MM.1S (cell line): ENCODE measurements around the gene CST9L.

Experiments used
- DNase-seq: peaks from one replicate; pipeline ENCODE4 v3.0.0-alpha.2; 2015
- H2AFZ ChIP-seq: fragments of 300-600 bp; sonication (generic); 2 replicates; pipeline ENCODE4 v1.6.0; 2016; ENCODE audit warnings: antibody characterized with exemption, low read length
- H3F3A ChIP-seq: fragments of 300-600 bp; sonication (generic); 2 replicates; pipeline ENCODE4 v1.6.1; 2016; ENCODE audit warnings: mild to moderate bottlenecking, antibody characterized with exemption, low read length, moderate library complexity, mixed read lengths; ENCODE audit not compliant: insufficient read depth
- H3K27ac ChIP-seq: fragments of 300-600 bp; sonication (generic); 2 replicates; pipeline ENCODE4 v1.5.1; 2016; ENCODE audit warnings: mild to moderate bottlenecking, low read length
- H3K27me3 ChIP-seq: fragments of 300-600 bp; sonication (generic); replicated peaks from 2 replicates; pipeline ENCODE4 v1.6.0; 2016; ENCODE audit warnings: low read length; ENCODE audit not compliant: insufficient read depth
- H3K36me3 ChIP-seq: fragments of 300-600 bp; sonication (generic); replicated peaks from 2 replicates; pipeline ENCODE4 v1.6.1; 2016; ENCODE audit warnings: mild to moderate bottlenecking, low read length, mixed read lengths; ENCODE audit not compliant: insufficient read depth
- H3K4me1 ChIP-seq: fragments of 300-600 bp; sonication (generic); 2 replicates; pipeline ENCODE4 v1.6.1; 2016; ENCODE audit warnings: low read length, mixed read lengths
- H3K4me2 ChIP-seq: fragments of 300-600 bp; sonication (generic); 2 replicates; pipeline ENCODE4 v1.6.0; 2016; ENCODE audit warnings: low read depth, low read length
- H3K4me3 ChIP-seq: fragments of 300-600 bp; sonication (generic); 2 replicates; pipeline ENCODE4 v1.5.1; 2016; ENCODE audit warnings: low read length, mixed read lengths
- H3K79me2 ChIP-seq: fragments of 300-600 bp; sonication (generic); 2 replicates; pipeline ENCODE4 v1.6.1; 2016; ENCODE audit warnings: mixed run types, low read length, mixed read lengths
- H3K9ac ChIP-seq: fragments of 300-600 bp; sonication (generic); 2 replicates; pipeline ENCODE4 v1.6.1; 2016; ENCODE audit warnings: low read length, mixed read lengths
- H3K9me2 ChIP-seq: fragments of 300-600 bp; sonication (generic); replicated peaks from 2 replicates; pipeline ENCODE4 v1.6.1; 2016; ENCODE audit warnings: mild to moderate bottlenecking, low read length, mixed read lengths; ENCODE audit not compliant: insufficient read depth
- H3K9me3 ChIP-seq: fragments of 300-600 bp; sonication (generic); replicated peaks from 2 replicates; pipeline ENCODE4 v1.6.1; 2016; ENCODE audit warnings: mild to moderate bottlenecking, low read length, mixed read lengths; ENCODE audit not compliant: insufficient read depth
- H4K20me1 ChIP-seq: fragments of 300-600 bp; sonication (generic); 2 replicates; pipeline ENCODE4 v1.6.1; 2016; ENCODE audit warnings: mild to moderate bottlenecking, low read length, moderate library complexity, mixed read lengths; ENCODE audit not compliant: insufficient read depth
- EZH2 ChIP-seq: fragments of 300-600 bp; sonication (generic); optimal IDR thresholded peaks from 2 replicates; pipeline ENCODE3; 2017; ENCODE audit warnings: low read depth, mild to moderate bottlenecking, antibody characterized with exemption, low read length, mixed read lengths
- EZH2phosphoT487 ChIP-seq: fragments of 300-600 bp; sonication (generic); IDR thresholded peaks from 2 replicates; pipeline ENCODE4 v1.6.1; 2018; ENCODE audit warnings: antibody characterized with exemption, low read length
- TF ChIP-seq, protein P1 (sequence below): fragments of 300-600 bp; sonication (generic); IDR thresholded peaks from 2 replicates; pipeline ENCODE4 v1.5.1; 2016; ENCODE audit warnings: antibody characterized with exemption, low read length, mixed read lengths

Gene CST9L

GRCh38 chr20:23574977-23575376, 6.7 kb upstream of the CST9L start:
- H3K4me2 ChIP-seq = no peak overlapping the region
- no peaks in the 10 kb centered on the region for H3K4me1 ChIP-seq
- no peak overlapping the region for H2AFZ ChIP-seq

GRCh38 chr20:23570178-23570760, 2.0 kb upstream of the CST9L start:
- H2AFZ ChIP-seq = no peak overlapping the region
- no peaks in the 10 kb centered on the region for H4K20me1 ChIP-seq
- H3K9ac ChIP-seq = no peak overlapping the region
- no peaks in the 10 kb centered on the region for H3K36me3 ChIP-seq
- TF ChIP-seq, protein P1, sequence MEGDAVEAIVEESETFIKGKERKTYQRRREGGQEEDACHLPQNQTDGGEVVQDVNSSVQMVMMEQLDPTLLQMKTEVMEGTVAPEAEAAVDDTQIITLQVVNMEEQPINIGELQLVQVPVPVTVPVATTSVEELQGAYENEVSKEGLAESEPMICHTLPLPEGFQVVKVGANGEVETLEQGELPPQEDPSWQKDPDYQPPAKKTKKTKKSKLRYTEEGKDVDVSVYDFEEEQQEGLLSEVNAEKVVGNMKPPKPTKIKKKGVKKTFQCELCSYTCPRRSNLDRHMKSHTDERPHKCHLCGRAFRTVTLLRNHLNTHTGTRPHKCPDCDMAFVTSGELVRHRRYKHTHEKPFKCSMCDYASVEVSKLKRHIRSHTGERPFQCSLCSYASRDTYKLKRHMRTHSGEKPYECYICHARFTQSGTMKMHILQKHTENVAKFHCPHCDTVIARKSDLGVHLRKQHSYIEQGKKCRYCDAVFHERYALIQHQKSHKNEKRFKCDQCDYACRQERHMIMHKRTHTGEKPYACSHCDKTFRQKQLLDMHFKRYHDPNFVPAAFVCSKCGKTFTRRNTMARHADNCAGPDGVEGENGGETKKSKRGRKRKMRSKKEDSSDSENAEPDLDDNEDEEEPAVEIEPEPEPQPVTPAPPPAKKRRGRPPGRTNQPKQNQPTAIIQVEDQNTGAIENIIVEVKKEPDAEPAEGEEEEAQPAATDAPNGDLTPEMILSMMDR = no peak
- TF ChIP-seq EZH2 (no peak), EZH2phosphoT487 (no peak)
- H3K79me2 ChIP-seq = no peaks in the 10 kb centered on the region
- no peak overlapping the region for H3K4me3 ChIP-seq
- no peaks in the 10 kb centered on the region for H3K9me2 ChIP-seq
- H3K27me3 ChIP-seq = no peaks in the 10 kb centered on the region
- no peak overlapping the region for H3K4me2 ChIP-seq
- DNase-seq = no peak
- H3K27ac ChIP-seq = no peak overlapping the region
- no peaks in the 10 kb centered on the region for H3K4me1 ChIP-seq
- no peaks in the 10 kb centered on the region for H3K9me3 ChIP-seq
- no peaks in the 10 kb centered on the region for H3F3A ChIP-seq

More at GRCh38 chr20:23574977-23575376, 6.7 kb upstream of the CST9L start:
- H3F3A ChIP-seq = no peaks in the 10 kb centered on the region
- no peaks in the 10 kb centered on the region for H3K9me2 ChIP-seq
- TF ChIP-seq EZH2phosphoT487 (no peak), EZH2 (no peak)
- TF ChIP-seq, protein P1 = no peak
- no peak overlapping the region for H3K4me3 ChIP-seq
- H3K9me3 ChIP-seq = no peaks in the 10 kb centered on the region
- no peaks in the 10 kb centered on the region for H3K36me3 ChIP-seq
- H3K9ac ChIP-seq = no peak overlapping the region
- no peaks in the 10 kb centered on the region for H3K27me3 ChIP-seq
- H3K27ac ChIP-seq = no peak overlapping the region
- no peaks in the 10 kb centered on the region for H3K79me2 ChIP-seq
- H4K20me1 ChIP-seq = no peaks in the 10 kb centered on the region
- DNase-seq = no peak

GRCh38 chr20:23569570-23569969, 1.3 kb upstream of the CST9L start:
- H4K20me1 ChIP-seq = no peaks in the 10 kb centered on the region
- H3K4me2 ChIP-seq = no peak overlapping the region

More at GRCh38 chr20:23569570-23569969, 1.3 kb upstream of the CST9L start:
- no peak overlapping the region for H3K4me3 ChIP-seq
- no peak overlapping the region for H3K27ac ChIP-seq
- H3K27me3 ChIP-seq = no peaks in the 10 kb centered on the region
- no peaks in the 10 kb centered on the region for H3K9me3 ChIP-seq
- no peak for DNase-seq
- H3K4me1 ChIP-seq = no peaks in the 10 kb centered on the region
- H3K79me2 ChIP-seq = no peaks in the 10 kb centered on the region
- H3F3A ChIP-seq = no peaks in the 10 kb centered on the region
- TF ChIP-seq EZH2 (no peak), EZH2phosphoT487 (no peak)
- TF ChIP-seq, protein P1 = no peak
- no peaks in the 10 kb centered on the region for H3K9me2 ChIP-seq
- no peak overlapping the region for H3K9ac ChIP-seq
- H2AFZ ChIP-seq = no peak overlapping the region
- no peaks in the 10 kb centered on the region for H3K36me3 ChIP-seq
